ENCODE measurements around the gene ADAMTS8. TPM values are rescaled to one million over a fixed set of nuclear protein-coding genes. Genes with fewer than 3 reads are reported as not detected.

ADAMTS8 gene
- total RNA-seq, 2 experiments from 2014 or later = not detected

- ATAC-seq (ENCODE audit: low read depth) = no peak
- no peak for DNase-seq
- peak overlapping the region; percentile 21 for H3K27ac Mint-ChIP-seq
- POLR2A ChIA-PET = no interaction called here
- no peaks in the 10 kb centered on the region for H3K36me3 Mint-ChIP-seq
- H3K4me1 Mint-ChIP-seq = no peaks in the 10 kb centered on the region
- H3K27me3 Mint-ChIP-seq = no peaks in the 10 kb centered on the region
- H3K4me3 Mint-ChIP-seq = no peak overlapping the region
- no peaks in the 10 kb centered on the region for H3K9me3 Mint-ChIP-seq
Measured at GRCh38 chr11:130470832-130471706, 42.7 kb upstream of the ADAMTS8 start.

GRCh38 chr11:130469181-130469580, 40.8 kb upstream of the ADAMTS8 start:
- DNase-seq (no peak), ATAC-seq (ENCODE audit: low read depth) (no peak)
- POLR2A ChIA-PET = no interaction called here
- no peaks in the 10 kb centered on the region for H3K4me1 Mint-ChIP-seq
- H3K27me3 Mint-ChIP-seq = no peaks in the 10 kb centered on the region
- no peaks in the 10 kb centered on the region for H3K36me3 Mint-ChIP-seq
- H3K9me3 Mint-ChIP-seq = no peaks in the 10 kb centered on the region
- H3K27ac Mint-ChIP-seq = no peak overlapping the region
- H3K4me3 Mint-ChIP-seq = no peak overlapping the region

- DNase-seq (no peak), ATAC-seq (ENCODE audit: low read depth) (no peak)
- peaks cover 3% of the 10 kb centered on the region for H3K27me3 Mint-ChIP-seq
- POLR2A ChIA-PET = no interaction called here
- no peaks in the 10 kb centered on the region for H3K9me3 Mint-ChIP-seq
- H3K4me3 Mint-ChIP-seq = no peak overlapping the region
- no peaks in the 10 kb centered on the region for H3K4me1 Mint-ChIP-seq
- no peaks in the 10 kb centered on the region for H3K36me3 Mint-ChIP-seq
- no peak overlapping the region for H3K27ac Mint-ChIP-seq
Measured at GRCh38 chr11:130467116-130467900, 38.9 kb upstream of the ADAMTS8 start.

- no peaks in the 10 kb centered on the region for H3K4me1 Mint-ChIP-seq
- no peaks in the 10 kb centered on the region for H3K36me3 Mint-ChIP-seq
- no peak overlapping the region for H3K4me3 Mint-ChIP-seq
- H3K27me3 Mint-ChIP-seq = peaks cover 7% of the 10 kb centered on the region
- H3K9me3 Mint-ChIP-seq = no peaks in the 10 kb centered on the region
- no peak for ATAC-seq (ENCODE audit: low read depth)
- H3K27ac Mint-ChIP-seq = no peak overlapping the region
- POLR2A ChIA-PET = no interaction called here
- no peak for DNase-seq
Measured at GRCh38 chr11:130465263-130465662, 36.9 kb upstream of the ADAMTS8 start.

GRCh38 chr11:130464291-130464812, 35.9 kb upstream of the ADAMTS8 start:
- H3K27me3 Mint-ChIP-seq = peaks cover 9% of the 10 kb centered on the region
- no peak for DNase-seq
- POLR2A ChIA-PET = no interaction called here
- no peak overlapping the region for H3K4me3 Mint-ChIP-seq
- H3K9me3 Mint-ChIP-seq = no peaks in the 10 kb centered on the region
- no peak for ATAC-seq (ENCODE audit: low read depth)
- no peaks in the 10 kb centered on the region for H3K4me1 Mint-ChIP-seq
- no peaks in the 10 kb centered on the region for H3K36me3 Mint-ChIP-seq
- no peak overlapping the region for H3K27ac Mint-ChIP-seq

- no peaks in the 10 kb centered on the region for H3K9me3 Mint-ChIP-seq
Measured at GRCh38 chr11:130462931-130463330, 34.5 kb upstream of the ADAMTS8 start.

GRCh38 chr11:130462101-130462885, 33.9 kb upstream of the ADAMTS8 start:
- Mint-ChIP-seq H3K4me3 (no peak overlapping the region), H3K4me1 (no peaks in the 10 kb centered on the region), H3K36me3 (no peaks in the 10 kb centered on the region), H3K27me3 (peaks cover 9% of the 10 kb centered on the region), H3K9me3 (no peaks in the 10 kb centered on the region), H3K27ac (no peak overlapping the region)
- POLR2A ChIA-PET = no interaction called here
- ATAC-seq (ENCODE audit: low read depth) (no peak), DNase-seq (no peak)

More at GRCh38 chr11:130462931-130463330, 34.5 kb upstream of the ADAMTS8 start:
- POLR2A ChIA-PET = no interaction called here
- peaks cover 9% of the 10 kb centered on the region for H3K27me3 Mint-ChIP-seq
- H3K4me3 Mint-ChIP-seq = no peak overlapping the region
- H3K36me3 Mint-ChIP-seq = no peaks in the 10 kb centered on the region
- H3K27ac Mint-ChIP-seq = no peak overlapping the region
- no peak for DNase-seq
- no peaks in the 10 kb centered on the region for H3K4me1 Mint-ChIP-seq
- no peak for ATAC-seq (ENCODE audit: low read depth)

- H3K36me3 Mint-ChIP-seq = no peaks in the 10 kb centered on the region
- H3K4me3 Mint-ChIP-seq = no peak overlapping the region
- DNase-seq (no peak), ATAC-seq (ENCODE audit: low read depth) (no peak)
- peaks cover 13% of the 10 kb centered on the region for H3K27me3 Mint-ChIP-seq
- no peaks in the 10 kb centered on the region for H3K9me3 Mint-ChIP-seq
- POLR2A ChIA-PET = no interaction called here
- no peak overlapping the region for H3K27ac Mint-ChIP-seq
- no peaks in the 10 kb centered on the region for H3K4me1 Mint-ChIP-seq
Measured at GRCh38 chr11:130459521-130459920, 31.1 kb upstream of the ADAMTS8 start.

GRCh38 chr11:130458410-130458729, 30.0 kb upstream of the ADAMTS8 start:
- POLR2A ChIA-PET = no interaction called here
- DNase-seq (no peak), ATAC-seq (ENCODE audit: low read depth) (no peak)
- H3K27ac Mint-ChIP-seq = no peak overlapping the region
- H3K36me3 Mint-ChIP-seq = no peaks in the 10 kb centered on the region
- peaks cover 15% of the 10 kb centered on the region for H3K27me3 Mint-ChIP-seq
- H3K4me1 Mint-ChIP-seq = no peaks in the 10 kb centered on the region
- H3K4me3 Mint-ChIP-seq = no peak overlapping the region
- H3K9me3 Mint-ChIP-seq = no peaks in the 10 kb centered on the region

GRCh38 chr11:130457623-130458409, 29.4 kb upstream of the ADAMTS8 start:
- no peaks in the 10 kb centered on the region for H3K36me3 Mint-ChIP-seq
- H3K4me1 Mint-ChIP-seq = no peaks in the 10 kb centered on the region
- DNase-seq (no peak), ATAC-seq (ENCODE audit: low read depth) (no peak)
- POLR2A ChIA-PET = interaction anchor here (0.5 kb wide), 1 partner anchor 15 kb away, joined by 3 read pairs; no protein-coding TSS in a partner anchor
- peaks cover 18% of the 10 kb centered on the region for H3K27me3 Mint-ChIP-seq
- no peak overlapping the region for H3K27ac Mint-ChIP-seq
- H3K9me3 Mint-ChIP-seq = no peaks in the 10 kb centered on the region
- H3K4me3 Mint-ChIP-seq = no peak overlapping the region

- no peaks in the 10 kb centered on the region for H3K4me1 Mint-ChIP-seq
- H3K27ac Mint-ChIP-seq = no peak overlapping the region
- no peaks in the 10 kb centered on the region for H3K36me3 Mint-ChIP-seq
- POLR2A ChIA-PET = no interaction called here
- ATAC-seq (ENCODE audit: low read depth) = no peak
- H3K27me3 Mint-ChIP-seq = peaks cover 22% of the 10 kb centered on the region
- no peaks in the 10 kb centered on the region for H3K9me3 Mint-ChIP-seq
- no peak overlapping the region for H3K4me3 Mint-ChIP-seq
- no peak for DNase-seq
Measured at GRCh38 chr11:130456286-130456685, 27.9 kb upstream of the ADAMTS8 start.

GRCh38 chr11:130455483-130456127, 27.2 kb upstream of the ADAMTS8 start:
- POLR2A ChIA-PET = interaction anchor here (0.5 kb wide), 1 partner anchor 408 kb away, joined by 3 read pairs; no protein-coding TSS in a partner anchor

More at GRCh38 chr11:130455483-130456127, 27.2 kb upstream of the ADAMTS8 start:
- Mint-ChIP-seq H3K4me3 (no peak overlapping the region), H3K27ac (no peak overlapping the region), H3K9me3 (no peaks in the 10 kb centered on the region), H3K27me3 (peaks cover 27% of the 10 kb centered on the region), H3K4me1 (no peaks in the 10 kb centered on the region), H3K36me3 (no peaks in the 10 kb centered on the region)
- DNase-seq (no peak), ATAC-seq (ENCODE audit: low read depth) (no peak)
